A172 (cell line): ENCODE measurements around the gene NSMCE1. TPM values are rescaled to one million over a fixed set of nuclear protein-coding genes. Genes with fewer than 3 reads are reported as not detected.
A peak's percentile ranks its signal among the peaks of the same experiment; 100 is the strongest.

ENCODE experiments used
- DNase-seq: peaks from one replicate; pipeline ENCODE4 v3.0.0-alpha.2; 2015; ENCODE audit warnings: low spot score
- total RNA-seq: library from RNA; depleted of rRNA; stranded (reverse); fragments of >200 nt; shearing (Covaris generic); gene quantifications from 2 replicates; pipeline ENCODE4 v1.2.3, GENCODE V29; 2014; rRNA removed

NSMCE1 gene, protein sequence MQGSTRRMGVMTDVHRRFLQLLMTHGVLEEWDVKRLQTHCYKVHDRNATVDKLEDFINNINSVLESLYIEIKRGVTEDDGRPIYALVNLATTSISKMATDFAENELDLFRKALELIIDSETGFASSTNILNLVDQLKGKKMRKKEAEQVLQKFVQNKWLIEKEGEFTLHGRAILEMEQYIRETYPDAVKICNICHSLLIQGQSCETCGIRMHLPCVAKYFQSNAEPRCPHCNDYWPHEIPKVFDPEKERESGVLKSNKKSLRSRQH
- total RNA-seq = 96.6 and 104 TPM in 2 replicates

DNA sequence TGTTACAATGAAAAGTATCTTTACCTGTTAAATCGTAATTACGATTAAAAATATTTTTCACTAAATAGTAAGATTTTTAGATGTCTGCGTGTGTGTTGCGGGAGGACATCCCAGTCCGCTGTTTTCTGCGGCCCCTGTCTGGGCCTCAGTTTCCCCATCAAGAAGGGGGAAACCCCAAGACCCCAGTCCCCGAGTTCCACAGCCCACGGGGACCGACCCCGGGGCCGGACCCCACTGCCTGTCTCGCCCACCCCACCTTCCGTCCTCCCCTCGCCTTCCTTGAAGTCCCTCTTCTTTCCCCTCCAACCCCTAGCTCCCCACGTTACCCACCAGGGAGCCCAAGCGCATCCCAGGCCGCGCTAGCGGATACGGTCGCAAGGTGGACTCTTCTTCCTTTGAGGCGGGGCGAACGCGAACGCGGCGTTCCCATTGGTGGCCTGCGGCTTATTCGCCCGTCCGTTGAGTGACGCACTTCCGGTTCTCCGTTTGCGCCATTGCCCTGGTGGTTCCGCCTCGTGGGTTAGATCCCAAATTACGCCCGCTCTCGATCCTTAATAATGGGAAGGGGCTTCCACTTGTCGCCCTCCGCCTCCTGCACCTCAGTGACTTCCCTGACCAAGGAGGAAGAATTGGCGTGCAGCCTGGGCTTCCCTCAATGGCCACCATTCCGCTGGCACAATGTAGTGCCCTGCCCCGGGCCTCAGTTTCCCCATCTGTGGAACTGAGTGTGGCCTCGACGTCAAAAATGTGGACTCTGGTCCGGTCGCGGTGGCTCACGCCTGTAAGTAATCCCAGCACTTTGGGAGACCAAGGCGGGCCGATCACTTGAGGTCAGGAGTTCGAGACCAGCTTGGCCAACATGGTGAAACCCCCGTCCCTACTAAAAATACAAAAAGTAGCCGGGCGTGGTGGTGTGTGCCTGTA, at the start of gene NSMCE1:
TSS of gene NSMCE1 (minus strand) at position 397 of the 924 bp plus-strand sequence. CDS start 11,202 bp downstream, outside the sequence.
- peak; percentile 93 for DNase-seq

DNA sequence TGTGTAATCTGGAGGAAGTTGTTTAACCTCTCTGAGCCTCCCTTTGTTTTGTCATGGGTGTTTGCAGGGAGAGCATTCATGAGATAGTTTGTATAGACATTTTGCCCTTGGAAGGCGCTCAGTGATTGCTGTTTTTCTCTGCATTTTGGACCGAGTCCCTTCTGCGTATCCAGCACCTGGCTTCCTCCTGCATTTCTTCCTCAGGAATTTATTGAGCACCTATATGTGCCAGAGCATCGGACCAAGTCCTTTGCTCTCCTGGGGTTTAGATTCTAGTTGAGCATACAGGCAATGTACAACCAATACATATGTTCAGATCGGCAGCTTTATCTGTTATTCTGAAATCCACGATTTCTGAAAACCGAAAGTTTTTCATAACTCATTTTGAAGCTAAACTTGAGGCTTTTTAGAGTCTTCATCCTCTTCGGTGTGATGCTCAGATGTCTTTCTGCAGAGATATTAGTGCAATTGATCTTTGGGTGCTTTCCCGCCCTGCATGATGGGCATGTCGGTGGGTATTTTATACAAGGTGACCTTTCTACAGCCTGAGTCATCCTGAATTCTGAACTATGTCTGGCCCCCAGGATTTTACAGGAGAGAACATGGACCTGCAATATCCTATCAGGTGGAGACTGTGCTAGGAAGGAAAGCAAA, 49.3 kb upstream of the NSMCE1 start:
- DNase-seq = no peak

DNA sequence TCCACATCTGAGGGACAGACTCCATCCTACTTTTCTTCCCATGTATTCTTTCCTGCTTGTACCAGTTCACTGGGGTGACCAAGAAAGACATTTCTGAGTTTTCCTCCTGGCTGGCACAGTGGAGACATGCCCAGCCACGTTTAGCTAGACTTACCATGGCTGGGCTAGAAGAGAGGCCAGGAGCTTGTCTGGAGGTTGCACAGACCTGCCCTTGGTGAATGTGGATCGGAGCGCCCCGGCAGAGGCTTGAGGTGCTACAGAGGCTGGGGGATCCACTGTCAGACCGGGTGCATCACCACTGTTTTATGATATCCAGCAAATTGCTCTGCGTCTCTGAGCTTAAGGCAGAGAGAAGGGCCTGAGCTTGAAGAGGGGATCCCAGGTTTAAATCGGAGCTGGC, 48.7 kb upstream of the NSMCE1 start:
- DNase-seq = no peak

DNA sequence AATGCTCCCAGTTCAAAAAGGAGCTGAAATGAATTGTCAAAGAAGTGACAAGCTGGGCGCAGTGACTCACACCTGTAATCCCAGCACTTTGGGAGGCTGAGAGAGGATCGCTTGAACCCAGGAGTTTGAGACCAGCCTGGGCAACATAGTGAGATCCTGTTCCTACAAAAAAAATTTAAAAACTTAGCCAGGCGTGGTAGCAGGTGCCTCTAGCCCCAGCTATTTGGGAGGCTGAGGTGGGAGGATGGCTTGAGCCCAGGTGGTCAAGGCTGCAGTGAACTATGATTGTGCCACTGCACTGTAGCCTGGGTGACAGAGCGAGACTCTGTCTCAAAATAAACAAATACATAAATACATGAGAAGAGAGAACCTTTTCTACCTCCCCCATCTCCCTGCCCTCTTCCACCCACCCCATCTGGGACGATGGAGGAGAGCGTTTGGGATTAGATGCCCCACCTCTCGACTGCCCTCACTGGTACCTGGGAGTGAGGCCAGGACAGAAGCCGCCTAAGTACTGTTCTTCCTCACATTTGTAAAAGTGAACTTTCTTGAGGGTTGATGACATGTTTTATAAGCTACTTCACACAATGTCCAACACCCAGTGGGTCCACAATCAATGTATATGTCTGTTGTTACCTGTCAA, 47.6 kb upstream of the NSMCE1 start:
- DNase-seq = no peak

DNA sequence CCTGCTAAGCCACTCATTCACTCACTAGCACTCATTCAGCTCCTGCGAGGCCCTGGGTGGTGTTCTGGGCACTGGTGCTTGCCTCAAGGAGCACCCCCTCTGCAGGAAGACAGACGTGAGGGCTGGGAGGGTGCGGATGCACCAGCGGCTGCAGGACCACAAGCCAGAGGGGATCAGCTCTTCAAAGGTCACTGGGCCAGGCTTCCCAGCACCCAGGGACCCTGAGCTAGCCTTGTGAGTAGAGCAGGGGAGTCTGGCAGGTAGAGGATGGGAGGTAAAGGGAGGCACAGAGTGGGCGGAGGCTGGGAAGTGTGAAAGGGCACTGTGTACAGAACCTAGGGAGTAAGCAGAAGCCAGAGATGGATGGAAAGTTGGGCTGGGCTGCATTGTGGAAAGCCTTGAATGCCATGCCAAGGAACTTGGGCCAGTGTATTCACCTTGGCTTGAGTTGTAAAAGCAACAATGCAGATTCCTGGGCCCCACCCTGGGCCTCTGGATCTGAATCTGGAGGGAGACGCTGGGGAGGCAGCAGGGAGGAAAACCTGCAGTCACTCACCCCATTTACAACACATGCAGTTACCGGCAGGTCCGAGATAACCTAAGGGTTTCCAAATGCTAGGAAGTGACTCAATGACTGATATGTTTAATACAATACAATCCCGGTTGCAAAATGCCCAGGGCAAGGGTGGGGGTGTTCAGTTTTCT, 46.9 kb upstream of the NSMCE1 start:
- peak; percentile 83 for DNase-seq

DNA sequence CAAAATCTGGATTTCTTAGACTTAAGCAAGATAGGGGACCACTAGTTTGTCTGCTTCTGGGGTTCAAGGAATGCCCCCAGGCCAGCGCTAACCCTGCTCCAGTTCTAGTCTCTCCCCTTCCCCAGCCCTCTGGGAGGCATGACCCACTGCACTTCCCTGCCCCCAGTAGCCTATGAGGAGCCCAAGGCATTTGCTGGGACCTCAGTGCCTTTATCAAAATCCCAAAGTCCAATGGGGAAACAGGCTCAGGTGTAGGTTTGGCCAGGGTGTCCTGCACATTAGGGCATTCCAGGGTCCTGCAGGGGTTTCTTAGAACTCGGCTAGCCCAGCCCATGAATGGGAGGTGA, 46.4 kb upstream of the NSMCE1 start:
- no peak for DNase-seq

DNA sequence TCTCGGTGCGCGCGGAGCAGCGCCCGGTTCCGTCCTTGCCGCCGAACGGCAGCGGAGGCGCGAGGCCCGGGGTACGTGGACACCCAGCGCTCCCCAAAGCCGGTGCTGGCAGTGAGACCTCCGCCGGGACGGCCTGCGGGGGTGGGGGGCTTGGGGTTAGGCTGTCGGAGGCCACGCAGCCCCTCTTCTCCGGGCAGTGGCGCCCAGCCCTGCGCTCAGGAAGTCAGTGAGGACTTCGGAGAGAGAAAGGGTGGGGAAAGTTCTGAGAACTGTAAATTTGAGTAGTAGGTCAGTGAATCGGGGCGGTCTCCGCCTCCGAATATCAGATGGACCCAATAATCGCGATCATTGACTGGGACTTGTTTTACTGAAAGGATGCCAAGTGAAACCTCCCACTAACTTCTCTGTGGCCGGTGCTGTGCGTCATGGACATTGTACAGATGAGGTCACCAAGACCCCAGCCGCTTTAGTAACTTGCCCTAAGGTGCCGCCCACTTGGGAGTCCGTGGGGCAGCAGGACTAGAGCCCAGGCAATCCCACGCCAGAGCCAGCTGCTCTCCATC, 45.7 kb upstream of the NSMCE1 start:
- peak; percentile 82 for DNase-seq

DNA sequence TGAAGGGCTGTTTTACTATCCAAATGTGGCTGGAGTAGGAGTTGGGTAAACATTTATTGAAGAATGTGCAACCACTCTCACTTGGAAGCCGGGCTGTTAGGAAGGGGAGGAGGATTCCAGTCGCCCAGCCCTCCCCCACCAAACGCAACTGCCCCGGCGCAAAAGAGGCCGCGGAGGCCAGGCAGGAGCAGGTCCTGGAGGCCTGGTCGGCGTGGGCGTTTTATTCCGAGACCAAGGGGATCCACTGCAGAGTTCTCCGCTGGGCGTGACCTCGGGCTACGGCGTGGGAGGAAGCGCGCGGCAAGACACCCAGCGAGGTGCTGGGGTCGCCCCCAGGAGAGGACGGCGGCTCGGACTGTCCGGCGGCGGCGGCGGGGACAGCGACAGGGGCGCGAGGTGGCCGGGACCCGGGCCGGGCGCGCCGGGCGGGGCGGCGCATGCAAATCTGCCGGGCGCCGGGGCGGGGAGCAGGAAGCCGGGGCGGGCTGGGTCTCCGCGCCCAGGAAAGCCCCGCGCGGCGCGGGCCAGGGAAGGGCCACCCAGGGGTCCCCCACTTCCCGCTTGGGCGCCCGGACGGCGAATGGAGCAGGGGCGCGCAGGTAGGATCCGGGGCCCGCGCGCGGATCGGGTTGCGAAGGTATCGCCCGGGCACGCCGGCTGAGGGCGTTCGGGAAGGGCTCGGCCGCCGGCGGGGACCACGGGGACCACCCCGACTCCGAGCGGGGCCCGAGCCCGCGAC, 45.0 kb upstream of the NSMCE1 start, which contains the start of gene IL4R:
TSS of gene IL4R (plus strand) at position 553 of the 739 bp plus-strand sequence. CDS start 26,230 bp downstream, outside the sequence.
- peak; percentile 48 for DNase-seq

DNA sequence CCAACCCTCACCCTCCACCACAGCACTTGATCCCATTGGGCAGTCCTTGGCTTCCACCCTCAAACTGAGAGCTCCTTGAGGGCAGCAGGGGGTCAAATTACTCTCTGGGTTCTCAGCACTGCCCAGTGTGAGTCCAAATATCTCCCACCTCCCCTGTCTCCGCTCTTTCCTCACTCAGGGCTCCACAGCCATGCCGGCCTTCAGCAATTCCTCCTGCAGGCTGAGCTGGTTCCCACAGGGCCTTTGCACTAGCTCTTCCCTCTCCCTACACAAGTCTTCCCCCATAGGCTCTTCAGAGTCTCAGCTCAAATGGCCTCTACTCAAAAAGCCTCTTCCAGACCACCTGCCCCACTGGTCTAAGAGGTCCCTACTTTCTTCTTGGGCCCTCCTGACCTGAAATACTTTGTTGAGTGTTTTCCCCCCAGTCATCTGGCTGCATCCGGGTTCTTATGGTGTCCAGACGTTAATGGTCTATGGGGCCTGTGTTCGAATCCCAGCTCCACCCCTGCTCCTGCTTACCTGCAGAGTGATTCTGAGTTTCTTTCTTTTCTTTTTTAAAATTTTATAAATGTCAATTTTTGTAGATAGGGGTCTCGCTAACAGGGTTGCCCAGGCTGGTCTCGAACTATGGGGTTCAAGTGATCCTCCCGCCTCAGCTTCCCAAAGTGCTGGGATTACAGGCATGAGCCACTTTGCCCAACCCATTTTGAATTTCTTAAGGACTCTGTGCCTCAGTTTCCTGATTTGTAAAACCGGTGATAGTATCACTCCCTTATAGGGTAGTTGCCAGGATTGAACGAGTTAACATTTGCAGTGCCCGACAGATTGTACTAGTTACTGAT, 44.2 kb upstream of the NSMCE1 start:
- DNase-seq = no peak

DNA sequence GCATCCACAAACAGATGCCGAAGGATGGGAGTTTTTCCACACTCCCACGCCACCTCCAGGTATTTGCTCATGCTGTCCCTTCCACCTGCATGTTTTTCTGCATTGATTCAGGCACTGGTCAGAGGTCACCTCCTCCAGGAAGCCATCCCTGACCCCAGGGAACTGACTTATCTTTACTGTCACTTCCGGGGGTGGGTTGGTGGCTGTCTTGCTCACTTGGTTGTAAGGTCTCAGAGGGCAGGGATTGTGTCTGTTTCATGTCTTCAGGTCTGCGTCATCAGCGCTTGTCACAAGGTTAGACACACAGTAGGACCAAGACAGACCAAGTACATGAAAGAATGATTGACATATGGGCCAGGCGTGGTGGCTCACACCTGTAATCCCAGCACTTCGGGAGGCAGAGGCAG, 43.3 kb upstream of the NSMCE1 start:
- no peak for DNase-seq

DNA sequence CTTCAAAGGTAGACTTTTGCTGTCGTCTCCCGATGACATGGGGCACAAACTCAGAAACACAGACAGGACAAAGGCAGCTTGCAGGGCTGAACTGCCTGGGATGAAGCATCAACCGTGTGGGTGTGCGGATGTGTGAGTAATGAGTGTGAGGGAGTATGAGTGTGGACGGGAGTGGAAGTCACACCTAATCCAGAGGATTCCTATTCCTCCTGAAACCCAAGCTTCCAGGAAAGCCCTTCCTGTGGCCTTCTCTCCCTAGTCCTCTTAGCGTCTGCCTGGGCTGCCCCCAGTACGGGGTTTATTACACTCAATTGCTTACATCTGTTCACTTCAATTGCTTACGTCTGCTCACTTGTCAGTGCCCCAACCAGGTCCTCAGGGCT, 42.9 kb upstream of the NSMCE1 start:
- DNase-seq = no peak

DNA sequence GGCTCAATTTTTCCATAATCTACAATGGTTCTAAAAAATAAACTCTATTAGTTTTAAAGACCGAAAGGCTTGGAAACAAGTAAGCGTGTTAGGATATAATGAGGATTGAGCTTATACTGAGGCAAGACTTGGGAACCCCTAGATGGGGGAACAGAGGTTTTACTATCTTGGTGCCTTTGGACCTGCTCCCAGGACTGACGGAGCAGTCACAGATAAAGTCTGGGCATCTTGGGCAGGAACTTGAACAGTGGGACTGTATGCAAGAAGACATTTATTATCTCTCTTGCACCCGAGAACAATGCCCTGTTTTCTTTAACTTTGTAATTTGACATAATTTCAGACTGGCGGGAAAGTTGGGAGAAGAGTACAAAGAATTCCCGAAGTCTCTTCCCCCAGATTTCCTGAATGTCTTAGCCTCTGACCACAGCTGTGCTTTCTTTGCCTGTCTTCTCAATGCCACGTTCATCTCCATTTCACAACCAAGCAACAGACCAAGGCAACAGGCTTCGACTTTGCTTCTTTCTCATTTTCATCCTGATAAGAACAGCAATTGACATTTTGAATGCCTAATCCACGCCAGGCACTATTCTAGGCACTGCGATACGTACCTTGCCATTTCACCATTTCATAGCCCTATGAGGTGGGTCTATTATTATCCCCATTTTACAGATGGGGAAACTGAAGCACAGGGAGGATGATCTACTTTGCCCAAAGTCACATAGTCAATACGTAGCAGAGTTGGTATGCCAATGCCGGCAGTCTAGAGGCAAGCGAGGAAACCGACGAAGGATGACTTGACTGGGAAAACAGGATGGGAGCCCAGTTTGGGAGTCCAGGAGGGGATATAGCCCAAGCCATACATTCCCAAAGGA, 42.2 kb upstream of the NSMCE1 start:
- no peak for DNase-seq

DNA sequence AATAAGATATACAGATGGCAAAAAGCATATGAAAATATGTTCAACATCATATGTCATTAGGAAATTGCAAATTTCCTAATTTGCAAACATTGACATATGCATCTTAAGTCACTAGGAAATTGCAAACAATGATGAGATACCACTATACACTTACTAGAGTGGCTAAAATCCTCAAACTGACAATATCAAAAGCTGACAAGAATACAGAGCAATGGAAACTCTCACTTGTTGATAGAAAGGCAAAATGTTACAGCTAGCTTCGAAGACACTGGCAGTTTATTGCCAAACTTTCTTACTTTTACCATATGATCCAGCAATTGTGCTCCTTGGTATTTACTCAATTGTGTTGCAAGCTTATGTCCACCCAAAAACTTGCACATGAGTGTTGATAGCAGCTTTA, 40.2 kb upstream of the NSMCE1 start:
- DNase-seq = no peak

DNA sequence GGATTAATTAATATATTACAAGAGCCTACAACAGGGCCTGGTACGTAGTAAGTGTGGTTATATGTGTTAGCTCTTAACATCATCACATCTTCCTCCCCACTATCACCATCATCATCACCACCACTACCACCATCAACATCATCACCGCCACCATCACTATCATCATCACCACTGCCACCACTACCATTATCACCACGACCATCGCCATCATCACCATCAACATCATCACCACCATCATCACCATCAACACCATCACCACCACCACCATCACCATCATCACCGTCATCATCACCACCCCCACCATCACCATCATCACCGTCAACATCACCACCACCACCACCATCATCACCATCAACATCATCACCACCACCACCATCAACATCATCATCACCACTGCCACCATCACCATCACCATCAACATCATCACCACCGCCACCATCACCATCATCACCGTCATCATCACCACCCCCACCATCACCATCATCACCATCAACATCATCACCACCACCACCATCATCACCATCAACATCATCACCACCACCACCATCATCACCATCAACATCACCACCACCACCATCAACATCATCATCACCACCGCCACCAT, 37.4 kb upstream of the NSMCE1 start:
- no peak for DNase-seq

DNA sequence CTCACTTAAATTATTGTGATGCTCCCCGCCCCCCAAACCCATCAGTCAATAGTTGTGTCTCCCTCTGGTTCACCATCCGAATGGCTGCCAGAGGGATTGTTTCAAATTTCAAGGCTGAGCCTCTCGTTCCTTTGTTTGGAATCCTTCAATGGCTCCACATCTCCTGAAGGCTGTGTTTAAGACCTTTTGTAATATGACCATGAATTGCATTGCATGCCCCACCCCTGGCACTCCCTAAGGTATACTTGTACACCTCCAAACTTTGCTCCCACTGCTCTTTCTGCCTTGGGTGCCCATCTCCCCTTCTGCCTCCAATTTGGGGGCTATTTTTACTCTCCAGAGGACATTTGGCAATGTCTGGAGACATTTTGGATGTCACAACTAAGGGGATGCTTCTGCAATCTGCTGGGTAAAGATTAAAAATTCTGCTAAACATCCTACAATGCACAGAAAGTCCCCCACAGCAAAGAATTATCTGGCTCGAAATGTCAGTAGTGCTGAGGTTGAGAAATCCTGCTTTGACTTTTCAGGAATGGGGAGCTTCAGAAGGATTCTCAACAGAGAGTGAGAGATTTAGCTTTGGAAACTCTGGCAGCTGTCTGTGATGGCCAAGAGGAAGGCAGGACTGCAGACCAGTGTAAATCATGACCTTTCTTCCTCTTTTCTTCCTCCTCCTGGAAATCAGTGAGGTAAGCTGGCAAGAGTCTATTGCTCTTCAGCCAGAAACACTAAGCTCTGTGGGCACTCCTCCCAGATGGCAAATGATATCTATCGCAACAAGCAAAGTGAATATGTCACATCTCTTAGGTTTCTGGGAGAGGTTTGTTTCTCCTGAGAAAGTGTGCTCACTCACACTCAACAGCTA, 36.5 kb upstream of the NSMCE1 start:
- DNase-seq = no peak

DNA sequence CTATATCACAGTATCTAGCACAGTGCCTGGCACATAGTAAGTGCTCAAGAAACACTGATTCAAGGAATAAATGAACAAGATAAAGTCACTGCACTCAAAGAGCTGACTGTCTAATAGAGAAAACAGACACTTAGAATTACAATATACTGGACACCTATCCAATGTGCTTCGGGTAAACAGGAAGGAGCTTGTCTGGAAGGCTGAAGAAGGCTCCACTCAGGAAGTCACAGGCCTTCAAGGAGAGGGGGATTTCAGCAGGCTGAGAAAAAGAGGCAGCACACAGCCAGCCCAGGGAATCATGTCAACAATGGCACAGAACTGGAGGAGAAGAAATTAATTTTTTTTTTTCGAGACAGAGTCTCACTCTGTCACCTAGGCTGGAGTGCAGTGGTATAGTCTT, 35.5 kb upstream of the NSMCE1 start:
- no peak for DNase-seq
